Cortex of kidney (tissue), 1 donor: ENCODE measurements around the gene POLD2.

Experiments used
- DNase-seq: peaks from one replicate; lab custom pipeline; 2025; lab: John Stamatoyannopoulos, UW

The POLD2 gene

DNA sequence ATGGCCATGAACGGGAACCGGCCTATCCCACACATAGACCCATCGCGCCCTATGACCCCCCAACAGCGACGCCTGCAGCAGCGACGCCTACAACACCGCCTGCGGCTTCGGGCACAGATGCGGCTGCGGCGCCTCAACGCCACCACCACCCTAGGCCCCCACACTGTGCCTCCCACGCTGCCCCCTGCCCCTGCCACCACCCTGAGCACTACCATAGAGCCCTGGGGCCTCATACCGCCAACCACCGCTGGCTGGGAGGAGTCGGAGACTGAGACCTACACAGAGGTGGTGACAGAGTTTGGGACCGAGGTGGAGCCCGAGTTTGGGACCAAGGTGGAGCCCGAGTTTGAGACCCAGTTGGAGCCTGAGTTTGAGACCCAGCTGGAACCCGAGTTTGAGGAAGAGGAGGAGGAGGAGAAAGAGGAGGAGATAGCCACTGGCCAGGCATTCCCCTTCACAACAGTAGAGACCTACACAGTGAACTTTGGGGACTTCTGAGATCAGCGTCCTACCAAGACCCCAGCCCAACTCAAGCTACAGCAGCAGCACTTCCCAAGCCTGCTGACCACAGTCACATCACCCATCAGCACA lies 9.5 kb downstream of the POLD2 start:
- DNase-seq: no peak

- no peak for DNase-seq
These were observed 10.2 kb downstream of the POLD2 start for GRCh38 chr7:44112997-44113763.

DNA sequence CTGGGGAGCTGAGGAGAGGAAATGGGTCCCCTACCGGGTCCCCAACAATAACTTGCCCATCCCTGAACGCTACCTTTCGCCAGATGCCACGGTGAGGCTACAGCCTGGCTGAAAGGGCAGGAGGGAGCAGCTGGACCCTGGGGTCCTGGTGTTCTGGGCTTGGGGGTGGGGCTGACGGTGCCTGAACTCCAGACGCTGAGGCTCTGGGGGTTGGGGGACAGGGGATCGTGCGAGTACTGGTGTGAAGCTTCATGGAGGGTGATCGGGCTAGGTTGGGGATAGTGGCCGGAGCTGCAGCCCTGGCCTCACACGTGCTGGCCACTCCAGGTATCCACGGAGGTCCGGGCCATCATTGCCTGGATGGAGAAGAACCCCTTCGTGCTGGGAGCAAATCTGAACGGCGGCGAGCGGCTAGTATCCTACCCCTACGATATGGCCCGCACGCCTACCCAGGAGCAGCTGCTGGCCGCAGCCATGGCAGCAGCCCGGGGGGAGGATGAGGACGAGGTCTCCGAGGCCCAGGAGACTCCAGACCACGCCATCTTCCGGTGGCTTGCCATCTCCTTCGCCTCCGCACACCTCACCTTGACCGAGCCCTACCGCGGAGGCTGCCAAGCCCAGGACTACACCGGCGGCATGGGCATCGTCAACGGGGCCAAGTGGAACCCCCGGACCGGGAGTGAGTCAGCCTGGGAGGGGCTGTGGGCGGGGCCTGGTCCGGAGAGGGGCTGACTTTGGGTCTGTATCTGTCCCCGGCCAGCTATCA lies 10.9 kb downstream of the POLD2 start:
- no peak for DNase-seq

- DNase-seq: no peak
These were observed 11.6 kb downstream of the POLD2 start for GRCh38 chr7:44111761-44112160.

DNA sequence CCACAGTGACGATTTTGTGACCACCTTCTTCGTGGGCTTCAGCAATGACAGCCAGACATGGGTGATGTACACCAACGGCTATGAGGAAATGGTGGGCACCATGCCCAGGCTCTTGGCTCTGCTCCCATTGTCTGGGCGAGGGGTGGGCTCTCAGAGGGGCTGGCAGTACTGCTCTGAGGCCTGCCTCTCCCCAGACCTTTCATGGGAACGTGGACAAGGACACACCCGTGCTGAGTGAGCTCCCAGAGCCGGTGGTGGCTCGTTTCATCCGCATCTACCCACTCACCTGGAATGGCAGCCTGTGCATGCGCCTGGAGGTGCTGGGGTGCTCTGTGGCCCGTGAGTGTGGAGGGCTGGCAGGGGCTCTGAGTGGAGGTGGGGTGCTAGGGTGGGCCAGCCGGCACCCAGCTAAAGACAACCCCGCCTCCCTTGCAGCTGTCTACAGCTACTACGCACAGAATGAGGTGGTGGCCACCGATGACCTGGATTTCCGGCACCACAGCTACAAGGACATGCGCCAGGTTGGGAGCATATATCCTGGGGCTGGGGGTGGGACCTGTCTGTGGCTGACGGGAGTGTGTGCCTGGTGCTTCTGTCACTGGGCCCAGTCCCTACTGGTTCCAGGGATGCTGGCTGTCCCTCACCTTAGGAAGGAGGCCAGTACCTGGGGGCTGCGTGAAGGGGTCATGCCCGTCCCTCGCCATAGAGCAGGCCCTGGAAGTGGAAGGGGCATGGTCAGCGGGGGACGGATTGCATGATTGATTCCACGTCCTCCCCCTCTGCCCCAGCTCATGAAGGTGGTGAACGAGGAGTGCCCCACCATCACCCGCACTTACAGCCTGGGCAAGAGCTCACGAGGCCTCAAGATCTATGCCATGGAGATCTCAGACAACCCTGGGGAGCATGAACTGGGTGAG lies 12.4 kb downstream of the POLD2 start:
- no peak for DNase-seq

- no peak for DNase-seq
These were observed 13.4 kb downstream of the POLD2 start for GRCh38 chr7:44109991-44110390.

GRCh38 chr7:44108768-44109750 lies 14.3 kb downstream of the POLD2 start:
- no peak for DNase-seq

GRCh38 chr7:44107961-44108767 lies 15.2 kb downstream of the POLD2 start:
- DNase-seq: no peak

- no peak for DNase-seq
These were observed 16.0 kb downstream of the POLD2 start for GRCh38 chr7:44107116-44107960.

DNA sequence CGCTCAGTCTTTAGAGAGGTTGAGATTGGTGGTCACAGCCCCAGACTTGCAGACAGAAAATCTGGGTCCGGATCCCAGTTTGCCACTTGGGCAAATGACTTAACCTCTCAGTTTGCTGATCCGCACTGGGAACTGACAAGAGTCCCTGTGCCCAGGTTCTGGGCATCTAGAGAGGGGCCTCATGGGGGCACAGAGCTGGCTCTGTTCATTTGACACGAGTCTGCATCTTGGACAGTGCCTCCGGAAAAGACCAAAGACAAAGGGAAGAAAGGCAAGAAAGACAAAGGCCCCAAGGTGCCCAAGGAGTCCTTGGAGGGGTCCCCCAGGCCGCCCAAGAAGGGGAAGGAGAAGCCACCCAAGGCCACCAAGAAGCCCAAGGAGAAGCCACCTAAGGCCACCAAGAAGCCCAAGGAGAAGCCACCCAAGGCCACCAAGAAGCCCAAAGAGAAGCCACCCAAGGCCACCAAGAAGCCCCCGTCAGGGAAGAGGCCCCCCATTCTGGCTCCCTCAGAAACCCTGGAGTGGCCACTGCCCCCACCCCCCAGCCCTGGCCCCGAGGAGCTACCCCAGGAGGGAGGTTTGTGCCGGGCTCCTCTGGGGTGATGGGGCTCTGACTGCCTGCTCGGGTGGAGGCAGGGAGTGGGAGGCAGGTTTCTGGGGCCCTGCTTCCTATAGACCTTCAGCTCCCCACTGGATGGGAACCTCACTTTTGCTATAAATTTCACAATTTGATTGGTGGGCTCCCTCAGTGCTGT lies 16.9 kb downstream of the POLD2 start:
- no peak for DNase-seq

GRCh38 chr7:44105832-44106231 lies 17.5 kb downstream of the POLD2 start:
- DNase-seq: no peak

GRCh38 chr7:44104860-44105771 lies 18.2 kb downstream of the POLD2 start:
- no peak for DNase-seq

DNA sequence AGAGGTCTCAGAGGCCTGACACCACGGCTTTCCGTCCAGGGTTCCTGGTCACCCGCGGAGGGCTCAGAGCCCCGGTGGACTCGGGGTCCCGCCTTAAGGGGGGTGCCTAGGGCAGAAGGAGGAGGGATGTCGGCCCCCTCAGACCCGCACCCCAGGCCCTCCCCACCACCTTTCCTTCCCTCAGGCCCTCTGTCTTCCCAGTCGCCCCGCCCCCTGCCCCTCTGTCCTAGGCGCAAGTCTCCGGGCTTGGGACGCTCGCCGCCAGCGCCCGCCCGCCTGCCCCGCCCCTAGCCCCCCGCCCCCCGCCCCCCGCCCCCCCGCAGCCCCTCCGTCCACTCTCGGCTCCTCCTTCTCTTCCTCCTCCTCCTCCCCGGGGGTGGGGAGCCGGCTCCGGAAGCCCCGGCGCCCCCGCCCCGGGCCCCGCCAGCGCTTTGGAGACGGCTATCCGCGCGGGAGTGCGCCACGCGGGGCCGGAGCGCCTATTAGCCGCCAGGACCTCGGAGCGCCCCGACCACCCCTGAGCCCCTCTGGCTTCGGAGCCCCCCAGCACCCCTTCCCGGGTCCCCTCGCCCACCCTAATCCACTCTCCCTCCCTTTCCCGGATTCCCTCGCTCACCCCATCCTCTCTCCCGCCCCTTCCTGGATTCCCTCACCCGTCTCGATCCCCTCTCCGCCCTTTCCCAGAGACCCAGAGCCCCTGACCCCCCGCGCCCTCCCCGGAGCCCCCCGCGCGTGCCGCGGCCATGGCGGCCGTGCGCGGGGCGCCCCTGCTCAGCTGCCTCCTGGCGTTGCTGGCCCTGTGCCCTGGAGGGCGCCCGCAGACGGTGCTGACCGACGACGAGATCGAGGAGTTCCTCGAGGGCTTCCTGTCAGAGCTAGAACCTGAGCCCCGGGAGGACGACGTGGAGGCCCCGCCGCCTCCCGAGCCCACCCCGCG lies 19.2 kb downstream of the POLD2 start, which contains the start of gene AEBP1:
Gene AEBP1 (plus strand): TSS at position 423 of the 937 bp plus-strand sequence. CDS start 321 bp downstream, at position 744.
- DNase-seq: no peak

GRCh38 chr7:44103566-44103922 lies 19.8 kb downstream of the POLD2 start:
- DNase-seq: no peak

DNA sequence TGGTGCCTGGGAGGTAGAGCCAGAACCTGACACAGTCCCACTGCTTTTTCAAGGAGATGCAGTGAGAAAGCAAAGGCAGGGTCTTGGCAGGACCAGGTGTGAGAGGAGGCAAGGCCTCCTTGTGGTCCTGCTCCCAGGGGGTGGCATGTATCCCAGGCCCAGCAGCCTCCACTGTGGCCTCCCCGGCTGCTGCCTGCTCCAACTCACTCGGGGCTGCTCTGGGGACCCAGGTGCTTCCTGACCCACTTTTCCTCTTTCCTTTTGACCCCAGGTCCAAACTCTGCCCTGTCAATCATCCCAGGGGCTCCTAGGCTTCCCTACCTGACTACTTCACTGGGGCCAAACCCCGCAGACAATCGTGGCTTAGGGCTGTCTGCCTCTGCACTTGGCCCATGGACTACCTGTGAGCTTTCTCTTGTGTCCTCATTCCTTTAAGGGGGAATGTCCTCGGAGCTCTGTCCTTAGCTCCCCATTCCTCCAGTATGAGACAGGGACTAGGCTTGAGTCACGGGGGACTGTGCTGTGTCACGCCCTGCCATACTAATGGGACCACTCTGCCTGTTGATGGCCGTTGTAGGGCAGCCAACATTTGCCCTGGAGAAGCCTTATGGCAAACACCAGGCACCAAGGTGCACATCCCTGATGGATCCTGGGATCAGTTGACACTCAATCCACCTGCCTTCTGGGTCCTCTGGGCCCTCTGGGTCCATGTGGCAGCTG lies 20.3 kb downstream of the POLD2 start:
- DNase-seq: no peak
